HepG2 (cell line): ENCODE data around the gene TPSAB1. TPM values are rescaled to one million over a fixed set of nuclear protein-coding genes. Genes with fewer than 3 reads are reported as not detected.

Experiments used
- ATAC-seq: fragments of 200-7000 bp; cut with Tn5 transposase; 3 replicates; pipeline ENCODE4 v1.9.1; 2020; ENCODE audit warnings: mild to moderate bottlenecking, moderate library complexity
- BruUV-seq: library from RNA; stranded (reverse); fragments of 400-500 nt; replicated peaks from 2 replicates; lab custom pipeline; 2021; lab: Mats Ljungman, UMichigan
- CTCF ChIA-PET: fragments of 300-600 bp; formaldehyde crosslinking; extraction: SDS; loops from one replicate; lab custom pipeline; 2021; ENCODE audit warnings: low total read pairs, inconsistent platforms, low intra/inter-chr PET ratio; lab: Yijun Ruan, JAX
- POLR2A ChIA-PET: fragments of 350-600 bp; sonication (Branson Sonifier 250); formaldehyde crosslinking; loops from one replicate; lab custom pipeline; 2020; ENCODE audit warnings: antibody characterized with exemption, inconsistent platforms; lab: Yijun Ruan, JAX
- DNase-seq: peaks from one replicate; pipeline ENCODE4 v3.0.0-alpha.2; 2015; ENCODE audit warnings: low spot score
- FAIRE-seq: peaks from 3 replicates; lab custom pipeline; 2011; peaks lifted over from hg19 to GRCh38; lab: Jason Lieb, UNC
- H2AFZ ChIP-seq: one replicate; pipeline ENCODE4 v1.6.1; 2011; ENCODE audit warnings: low read length, inconsistent platforms
- H3K27ac ChIP-seq: fragments of 300-600 bp; 3 replicates; pipeline ENCODE4 v1.8.0; 2011; ENCODE audit warnings: mixed run types, mild to moderate bottlenecking, mixed read lengths, low read length, inconsistent platforms; ENCODE audit not compliant: insufficient read depth; ENCODE audit errors: extremely low read length
- H3K27me3 ChIP-seq, 2 experiments: fragments of 200-600 bp in 1 of 2; 2 replicates in 1 of 2; 3 replicates in 1 of 2; pipeline versions ENCODE4 v1.6.0 to v1.8.0; 2011; ENCODE audit warnings: low read length in 2 of 2, mild to moderate bottlenecking in 2 of 2, moderate library complexity in 2 of 2, inconsistent platforms in 1 of 2; ENCODE audit not compliant: insufficient read depth in 2 of 2, control insufficient read depth in 1 of 2
- H3K36me3 ChIP-seq, 2 experiments: fragments of 200-600 bp in 1 of 2; replicated peaks in 1 of 2; 2 replicates in 1 of 2; 3 replicates in 1 of 2; pipeline versions ENCODE4 v1.5.1 to v1.8.0; 2011; ENCODE audit warnings: low read length in 2 of 2, inconsistent platforms in 1 of 2; ENCODE audit not compliant: insufficient read depth in 2 of 2, control insufficient read depth in 1 of 2
- H3K4me1 ChIP-seq: 2 replicates; pipeline ENCODE4 v1.5.1; 2012; ENCODE audit warnings: low read length, inconsistent platforms; ENCODE audit not compliant: insufficient read depth
- H3K4me2 ChIP-seq: 2 replicates; pipeline ENCODE4 v1.6.0; 2011; ENCODE audit warnings: low read depth, low read length, inconsistent platforms
- H3K4me3 ChIP-seq, 3 experiments: fragments of 200-600 bp in 1 of 3; sonication (generic), shearing (Covaris generic) in 1 of 3; replicated peaks in 1 of 3; 2 replicates each; pipeline ENCODE4 v1.5.1; 2011 to 2016; ENCODE audit warnings: low read length in 3 of 3, inconsistent platforms in 2 of 3, low read depth in 2 of 3, mild to moderate bottlenecking in 2 of 3, control low read depth in 1 of 3, mixed read lengths in 1 of 3; ENCODE audit not compliant: insufficient read depth in 1 of 3
- H3K79me2 ChIP-seq: one replicate; pipeline ENCODE4 v1.6.1; 2011; ENCODE audit warnings: low read length, inconsistent platforms; ENCODE audit not compliant: insufficient read depth
- H3K9ac ChIP-seq: 2 replicates; pipeline ENCODE4 v1.6.0; 2011; ENCODE audit warnings: mild to moderate bottlenecking, low read depth, low read length, inconsistent platforms; ENCODE audit not compliant: insufficient read depth
- H3K9me3 ChIP-seq: 2 replicates; pipeline ENCODE4 v1.5.1; 2012; ENCODE audit warnings: mild to moderate bottlenecking, low read length
- H4K20me1 ChIP-seq: 2 replicates; pipeline ENCODE4 v1.6.0; 2011; ENCODE audit warnings: inconsistent platforms, mild to moderate bottlenecking, low read length, moderate library complexity; ENCODE audit not compliant: insufficient read depth
- AGO2 ChIP-seq: fragments of 200-400 bp; formaldehyde crosslinking; optimal IDR thresholded peaks from 2 replicates; pipeline ENCODE3; 2017; ENCODE audit warnings: mild to moderate bottlenecking, low read depth, low read length, moderate library complexity
- CENPT ChIP-seq: sonication (generic); formaldehyde crosslinking; IDR thresholded peaks from 2 replicates; pipeline ENCODE4 v1.8.0; 2022; ENCODE audit warnings: low read depth, mild to moderate bottlenecking, moderate library complexity, missing genetic modification reagents
- DNMT3B ChIP-seq: conservative IDR thresholded peaks from 2 replicates; pipeline ENCODE4 v1.6.1; 2016; ENCODE audit warnings: missing biosample characterization, control low read depth
- ISX ChIP-seq: sonication (generic); formaldehyde crosslinking; conservative IDR thresholded peaks from 2 replicates; pipeline ENCODE4 v1.5.0; 2020; ENCODE audit warnings: missing genetic modification reagents
- NONO ChIP-seq, 2 experiments: fragments of 450-650 bp in 1 of 2; sonication (generic) in 1 of 2; formaldehyde crosslinking in 1 of 2; IDR thresholded peaks in 1 of 2; conservative IDR thresholded peaks in 1 of 2; 2 replicates each; pipeline versions ENCODE4 v1.6.1 to v1.8.0; 2017 to 2022; ENCODE audit warnings: mild to moderate bottlenecking in 1 of 2, missing genetic modification reagents in 1 of 2, moderate library complexity in 1 of 2
- SRSF1 ChIP-seq: fragments of 200-400 bp; formaldehyde crosslinking; optimal IDR thresholded peaks from 2 replicates; pipeline ENCODE3; 2017; ENCODE audit warnings: mild to moderate bottlenecking, low read depth, low read length, moderate library complexity
- ZNF253 ChIP-seq: sonication (generic); formaldehyde crosslinking; IDR thresholded peaks from 2 replicates; pipeline ENCODE4 v1.8.0; 2022; ENCODE audit warnings: mild to moderate bottlenecking, missing genetic modification reagents, borderline replicate concordance
- ZNF296 ChIP-seq: sonication (generic); formaldehyde crosslinking; conservative IDR thresholded peaks from 2 replicates; pipeline ENCODE4 v1.5.0; 2020; ENCODE audit warnings: mild to moderate bottlenecking, missing genetic modification reagents
- ZNF317 ChIP-seq: sonication (generic); formaldehyde crosslinking; IDR thresholded peaks from 2 replicates; pipeline ENCODE4 v1.5.0; 2020; ENCODE audit warnings: mild to moderate bottlenecking, missing genetic modification reagents
- ZNF75D ChIP-seq: sonication (generic); formaldehyde crosslinking; IDR thresholded peaks from 2 replicates; pipeline ENCODE4 v1.8.1; 2023; ENCODE audit warnings: missing genetic modification reagents, mild to moderate bottlenecking, borderline replicate concordance
- ZNF775 ChIP-seq: sonication (generic); formaldehyde crosslinking; IDR thresholded peaks from 2 replicates; pipeline ENCODE4 v1.4.0; 2020; ENCODE audit warnings: missing genetic modification reagents, mild to moderate bottlenecking, moderate library complexity, borderline replicate concordance
- ZNF788 ChIP-seq: sonication (generic); formaldehyde crosslinking; IDR thresholded peaks from 2 replicates; pipeline ENCODE4 v1.5.0; 2020; ENCODE audit warnings: mild to moderate bottlenecking, missing genetic modification reagents, borderline replicate concordance
- WGBS: methylation state at CpG from one replicate; pipeline ENCODE4 v1.1.6; 2017; ENCODE audit warnings: low lambda C conversion rate; 5-methylcytosine and 5-hydroxymethylcytosine counted together
- in situ Hi-C: cut with HindIII; loops from 2 replicates; pipeline ENCODE4 v1.10.0; 2017; ENCODE audit warnings: low pct_unique_long_range_greater_than_20kb; ENCODE audit not compliant: extremely low pct_ligation_motif_present
- intact Hi-C: fragments of 100-400 bp; cut with micrococcal nuclease; formaldehyde crosslinking; loops from one replicate; pipeline ENCODE4 v1.10.0; 2022; ENCODE audit not compliant: unreplicated experiment
- polyA plus RNA-seq, 8 experiments: library from polyadenylated mRNA; depleted of rRNA in 3 of 8; stranded (reverse) in 7 of 8; unstranded in 1 of 8; fragments of >200 nt; fragmentation: Illumina TruSeq in 4 of 8; extraction: Trizol in 4 of 8; gene quantifications; 2 replicates each; pipeline versions ENCODE4 v1.2.1 to v1.2.3, GENCODE V29; 2011 to 2016; ENCODE audit warnings: low read depth in 4 of 8, missing spikeins in 1 of 8, mixed read lengths in 1 of 8; ENCODE audit not compliant: insufficient read depth in 1 of 8
- total RNA-seq, 5 experiments: library from RNA; depleted of rRNA; stranded (reverse); fragments of >200 nt; fragmentation: Illumina TruSeq; extraction: Trizol; gene quantifications; 2 replicates each; pipeline ENCODE4 v1.2.3, GENCODE V29; 2016; ENCODE audit warnings: low read depth in 1 of 5
- TF ChIP-seq, protein P1 (sequence below): sonication (generic); formaldehyde crosslinking; IDR thresholded peaks from 2 replicates; pipeline ENCODE4 v1.5.0; 2020; ENCODE audit warnings: missing genetic modification reagents

Gene TPSAB1
- total and polyA plus RNA-seq, 2 of the 13 experiments (the other 11 are each of a cell fraction or from before 2014, with no cell fraction given): 0.12 TPM; not detected in 1

DNA sequence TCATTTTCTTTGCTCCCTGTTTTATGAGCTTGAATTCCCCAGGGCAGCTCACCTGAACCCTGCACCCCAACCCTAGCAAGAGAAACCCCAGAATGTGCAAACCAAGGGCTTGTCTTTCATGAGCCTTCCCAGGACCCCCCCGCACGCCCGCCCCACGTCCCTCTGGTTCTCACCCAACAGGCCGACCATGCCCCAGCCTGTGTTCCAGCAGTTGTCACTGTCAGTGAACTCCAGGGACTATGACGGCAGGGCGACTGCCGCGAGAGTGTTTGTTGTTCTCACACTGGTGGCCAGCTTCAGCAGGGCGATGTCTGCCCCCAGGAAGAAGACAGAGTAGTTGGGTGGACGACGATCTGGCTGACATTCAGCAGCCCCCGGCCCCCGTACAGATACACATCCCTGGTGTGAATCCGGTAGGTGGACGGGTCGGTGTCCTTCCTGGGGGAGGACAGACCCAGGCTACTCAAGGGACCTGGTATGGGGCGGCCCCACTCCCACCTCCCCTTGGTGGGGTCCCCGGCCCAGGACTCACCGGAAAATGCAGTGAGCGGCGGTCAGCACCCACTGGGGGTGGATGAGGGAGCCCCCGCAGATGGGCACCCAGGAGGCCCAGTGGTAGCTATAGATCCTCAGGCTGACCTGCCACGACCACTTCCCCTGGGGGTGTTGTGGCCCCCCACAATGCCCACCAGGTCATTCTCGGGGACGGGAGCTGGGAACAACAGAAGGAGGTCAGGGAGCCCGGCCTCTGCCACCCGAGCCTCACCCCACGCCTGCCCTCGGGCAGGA is 35.5 kb downstream of the TPSAB1 start:
- Histone ChIP-seq H3K27ac (no peak overlapping the region), H3K4me1 (peaks cover 11% of the 10 kb centered on the region; the same call in 1 of the 2 replicates), H3K36me3 (no peaks in the 10 kb centered on the region), H3K9ac (no peak overlapping the region), H3K4me3 (no peak overlapping the region), H3K9me3 (no peaks in the 10 kb centered on the region), H3K4me2 (no peak overlapping the region), H3K27me3 (peaks cover 26 to 74% of the 10 kb centered on the region in 2 experiments)
- in situ Hi-C loops (no loop called here), intact Hi-C loops (no loop called here)
- no peak for DNase-seq
- no peak; the same call in 2 of the 3 replicates for ATAC-seq
- 0% methylated on average over 9 of the region's 30 CpGs for WGBS
- TF ChIP-seq, protein P1, sequence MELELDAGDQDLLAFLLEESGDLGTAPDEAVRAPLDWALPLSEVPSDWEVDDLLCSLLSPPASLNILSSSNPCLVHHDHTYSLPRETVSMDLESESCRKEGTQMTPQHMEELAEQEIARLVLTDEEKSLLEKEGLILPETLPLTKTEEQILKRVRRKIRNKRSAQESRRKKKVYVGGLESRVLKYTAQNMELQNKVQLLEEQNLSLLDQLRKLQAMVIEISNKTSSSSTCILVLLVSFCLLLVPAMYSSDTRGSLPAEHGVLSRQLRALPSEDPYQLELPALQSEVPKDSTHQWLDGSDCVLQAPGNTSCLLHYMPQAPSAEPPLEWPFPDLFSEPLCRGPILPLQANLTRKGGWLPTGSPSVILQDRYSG (CRISPR knock-in tag): no peak
- no peak for TF ChIP-seq ZNF296 (CRISPR knock-in tag)
- no peak for TF ChIP-seq CENPT (CRISPR knock-in tag)
- no peak for TF ChIP-seq ZNF317 (CRISPR knock-in tag)
- TF ChIP-seq, all 625 proteins: peak for 0
- ChIA-PET POLR2A (no interaction called here), CTCF (no interaction called here)
- Histone ChIP-seq H4K20me1 (no peaks in the 10 kb centered on the region), H3K79me2 (no peaks in the 10 kb centered on the region), H2AFZ (no peak overlapping the region)
- BruUV-seq: no TSS peak
- no peak for FAIRE-seq

DNA sequence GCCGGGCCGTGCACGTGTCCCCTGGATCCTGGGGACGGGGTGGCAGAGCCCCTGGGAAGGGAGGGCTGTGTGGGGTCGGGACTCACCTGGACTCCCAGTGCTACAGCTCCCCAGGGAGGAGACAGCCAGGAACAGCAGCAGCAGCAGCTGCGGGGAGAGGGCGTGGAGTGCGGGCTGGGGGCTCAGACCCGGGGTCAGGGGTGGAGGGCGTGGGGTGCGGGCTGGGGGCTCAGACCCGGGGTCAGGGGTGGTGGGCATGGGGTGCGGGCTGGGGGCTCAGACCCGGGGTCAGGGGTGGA is 36.0 kb downstream of the TPSAB1 start:
- H3K4me3 ChIP-seq: no peak overlapping the region
- ATAC-seq: no peak
- H2AFZ ChIP-seq: no peak overlapping the region
- H3K4me1 ChIP-seq: peaks cover 8% of the 10 kb centered on the region; the same call in 1 of the 2 replicates
- in situ Hi-C loops: no loop called here
- ChIA-PET POLR2A (no interaction called here), CTCF (no interaction called here)
- H3K27ac ChIP-seq: no peak overlapping the region
- no TSS peak for BruUV-seq
- intact Hi-C loops: no loop called here
- no peaks in the 10 kb centered on the region for H4K20me1 ChIP-seq
- no peak overlapping the region for H3K9ac ChIP-seq
- no peak for FAIRE-seq
- H3K4me2 ChIP-seq: no peak overlapping the region
- no peaks in the 10 kb centered on the region for H3K9me3 ChIP-seq
- no peak for DNase-seq
- H3K79me2 ChIP-seq: no peaks in the 10 kb centered on the region
- H3K36me3 ChIP-seq: no peaks in the 10 kb centered on the region
- peaks cover 26 to 80% of the 10 kb centered on the region in 2 experiments for H3K27me3 ChIP-seq
- 43% methylated on average over 4 of the region's 14 CpGs for WGBS
- TF ChIP-seq AGO2 (no peak), SRSF1 (no peak), ZNF788 (CRISPR knock-in tag) (no peak), ZNF775 (CRISPR knock-in tag) (no peak), ZNF253 (CRISPR knock-in tag) (no peak), DNMT3B (CRISPR knock-in tag) (no peak), ZNF75D (CRISPR knock-in tag) (no peak), ISX (CRISPR knock-in tag) (no peak), NONO (IDR thresholded peaks at IDR 0.05) (no peak), NONO (CRISPR knock-in tag; conservative IDR thresholded peaks at IDR 0.05) (no peak)
